CD14-positive monocyte (primary cell): Measurements from ENCODE around the gene STKLD1. TPM values are rescaled to one million over a fixed set of nuclear protein-coding genes. Genes with fewer than 3 reads are reported as not detected.

ENCODE experiments used
- DNase-seq, 3 donors: peaks; one replicate each; pipeline ENCODE4 v3.0.0-alpha.2; 2011 to 2022
- H2AFZ ChIP-seq: 2 replicates; pipeline ENCODE4 v1.6.0; 2012; ENCODE audit warnings: mild to moderate bottlenecking, low read depth, low read length, inconsistent platforms; ENCODE audit not compliant: insufficient read depth, poor library complexity, severe bottlenecking
- H3K27ac ChIP-seq, 2 donors: 1 replicate in 1 of 2; 2 replicates in 1 of 2; pipeline ENCODE4 v1.5.1; 2012 to 2013; ENCODE audit warnings: low read length in 2 of 2, control low read depth in 1 of 2, inconsistent platforms in 1 of 2, low read depth in 1 of 2, mild to moderate bottlenecking in 1 of 2
- H3K27me3 ChIP-seq, 2 donors: one replicate each; pipeline versions ENCODE4 v1.6.0 to v1.6.1; 2011 to 2013; ENCODE audit warnings: low read length in 2 of 2; ENCODE audit not compliant: control insufficient read depth in 2 of 2, insufficient read depth in 2 of 2
- H3K36me3 ChIP-seq, 2 donors: replicated peaks in 1 of 2; 1 replicate in 1 of 2; 2 replicates in 1 of 2; pipeline versions ENCODE4 v1.5.1 to v1.6.1; 2012 to 2013; ENCODE audit warnings: low read length in 2 of 2, control low read depth in 1 of 2, inconsistent platforms in 1 of 2, mild to moderate bottlenecking in 1 of 2; ENCODE audit not compliant: insufficient read depth in 2 of 2, control insufficient read depth in 1 of 2
- H3K4me1 ChIP-seq, 2 donors: 1 replicate in 1 of 2; 2 replicates in 1 of 2; pipeline versions ENCODE4 v1.5.1 to v1.6.1; 2012 to 2013; ENCODE audit warnings: low read length in 2 of 2, control low read depth in 1 of 2, inconsistent platforms in 1 of 2, mild to moderate bottlenecking in 1 of 2, moderate library complexity in 1 of 2; ENCODE audit not compliant: insufficient read depth in 2 of 2, control insufficient read depth in 1 of 2
- H3K4me2 ChIP-seq: replicated peaks from 2 replicates; pipeline ENCODE3; 2012; ENCODE audit warnings: low read length, moderate library complexity, mild to moderate bottlenecking; ENCODE audit not compliant: poor library complexity, severe bottlenecking; ENCODE audit errors: extremely low read depth
- H3K4me3 ChIP-seq, 3 experiments: fragments of 200-600 bp in 1 of 3; sonication (generic) in 1 of 3; replicated peaks in 1 of 3; 1 replicate in 2 of 3; 2 replicates in 1 of 3; pipeline ENCODE4 v1.5.1; 2011 to 2013; ENCODE audit warnings: low read length in 3 of 3, mild to moderate bottlenecking in 3 of 3, control low read depth in 2 of 3, low read depth in 2 of 3, inconsistent platforms in 1 of 3, moderate library complexity in 1 of 3
- H3K79me2 ChIP-seq: 2 replicates; pipeline ENCODE4 v1.6.0; 2012; ENCODE audit warnings: mild to moderate bottlenecking, control low read depth, inconsistent platforms, low read length, moderate library complexity; ENCODE audit not compliant: insufficient read depth
- H3K9ac ChIP-seq: 2 replicates; pipeline ENCODE4 v1.6.0; 2017; ENCODE audit warnings: low read length, mild to moderate bottlenecking; ENCODE audit not compliant: insufficient read depth, poor library complexity, severe bottlenecking
- H3K9me3 ChIP-seq, 2 donors: replicated peaks in 1 of 2; 1 replicate in 1 of 2; 2 replicates in 1 of 2; pipeline versions ENCODE4 v1.5.1 to v1.6.1; 2012 to 2013; ENCODE audit warnings: low read length in 2 of 2, control low read depth in 1 of 2; ENCODE audit not compliant: control insufficient read depth in 1 of 2, insufficient read depth in 1 of 2
- H4K20me1 ChIP-seq: 2 replicates; pipeline ENCODE4 v1.6.0; 2012; ENCODE audit warnings: mild to moderate bottlenecking, low read length, control low read depth, moderate library complexity; ENCODE audit not compliant: insufficient read depth
- H3K27ac Mint-ChIP-seq, 7 donors: one replicate each; pipeline ENCODE4 v1.8.0; 2020; ENCODE audit warnings: mild to moderate bottlenecking in 7 of 7, mixed read lengths in 7 of 7, moderate library complexity in 6 of 7, inconsistent platforms in 2 of 7
- H3K27me3 Mint-ChIP-seq, 3 donors: one replicate each; pipeline ENCODE4 v1.8.0; 2021 to 2022; ENCODE audit warnings: low read depth in 3 of 3, mild to moderate bottlenecking in 3 of 3, mixed read lengths in 3 of 3, moderate library complexity in 3 of 3, inconsistent platforms in 1 of 3
- H3K36me3 Mint-ChIP-seq, 2 donors: one replicate each; pipeline ENCODE4 v1.8.0; 2020; ENCODE audit warnings: mixed read lengths in 2 of 2, inconsistent platforms in 1 of 2, mild to moderate bottlenecking in 1 of 2
- H3K4me1 Mint-ChIP-seq: one replicate; pipeline ENCODE4 v1.8.0; 2020; ENCODE audit warnings: mild to moderate bottlenecking, mixed read lengths
- H3K4me3 Mint-ChIP-seq, 2 donors: one replicate each; pipeline ENCODE4 v1.8.0; 2020; ENCODE audit warnings: mild to moderate bottlenecking in 2 of 2, mixed read lengths in 2 of 2, moderate library complexity in 1 of 2
- H3K9me3 Mint-ChIP-seq, 7 donors: one replicate each; pipeline ENCODE4 v1.8.0; 2020 to 2022; ENCODE audit warnings: mixed read lengths in 7 of 7, mild to moderate bottlenecking in 6 of 7, moderate library complexity in 6 of 7, inconsistent platforms in 2 of 7
- CTCF ChIP-seq: fragments of 200-600 bp; IDR thresholded peaks from one replicate; pipeline ENCODE4 v1.8.0; 2022; ENCODE audit warnings: antibody characterized with exemption, mild to moderate bottlenecking
- WGBS: methylation state at CpG from one replicate; pipeline ENCODE4 v1.1.5; 2013; ENCODE audit warnings: missing lambda C conversion rate; ENCODE audit not compliant: insufficient coverage; 5-methylcytosine and 5-hydroxymethylcytosine counted together
- intact Hi-C, 2 donors: fragments of 100-400 bp; cut with micrococcal nuclease; formaldehyde crosslinking; loops; one replicate each; pipeline versions ENCODE4 v1.15.0 to v1.15.1; 2023
- polyA plus RNA-seq, 3 donors: library from polyadenylated mRNA; depleted of rRNA in 1 of 3; unstranded in 2 of 3; stranded (reverse) in 1 of 3; fragments of 300-500 nt in 2 of 3; fragments of >200 nt in 1 of 3; fragmentation: Illumina TruSeq in 2 of 3; gene quantifications; 1 replicate in 2 of 3; 2 replicates in 1 of 3; pipeline ENCODE4 v1.2.3, GENCODE V29; 2012 to 2021
- small RNA-seq: library from RNA; depleted of rRNA; stranded (forward); fragments of <200 nt; gene quantifications from one replicate; pipeline ENCODE3, GENCODE V24; 2012; ENCODE audit warnings: low read depth; ENCODE audit not compliant: insufficient read length

STKLD1 gene
- polyA plus RNA-seq, 3 donors: 0.27 TPM; not detected in 2

GRCh38 chr9:133454325-133454724, 78.2 kb downstream of the STKLD1 start:
- Histone ChIP-seq H4K20me1 (no peaks in the 10 kb centered on the region), H3K4me2 (no peak overlapping the region), H3K4me1 (peaks cover 9% of the 10 kb centered on the region in 2 donors), H3K4me3 (no peak overlapping the region), H2AFZ (no peak overlapping the region), H3K9ac (no peak overlapping the region), H3K36me3 (no peaks in the 10 kb centered on the region), H3K9me3 (no peaks in the 10 kb centered on the region), H3K27ac (no peak overlapping the region), H3K79me2 (no peaks in the 10 kb centered on the region), H3K27me3 (peaks cover 0 to 4% of the 10 kb centered on the region in 2 donors)
- 91% methylated on average over 19 of the region's 19 CpGs for WGBS
- Mint-ChIP-seq H3K27me3 (peaks cover 7 to 16% (median 9%) of the 10 kb centered on the region in 3 donors), H3K9me3 (peaks cover 0 to 1% (median 0%) of the 10 kb centered on the region in 7 donors), H3K4me3 (no peak overlapping the region), H3K27ac (no peak overlapping the region), H3K4me1 (peaks cover 9% of the 10 kb centered on the region), H3K36me3 (no peaks in the 10 kb centered on the region)
- intact Hi-C loops: loop anchor here in 1 of 2 donors (10.0 kb wide), 1 partner anchor 570 kb away; the partner anchor contains the start of gene BRD3OS
- TF ChIP-seq CTCF: no peak
- no peak for DNase-seq

GRCh38 chr9:133454943-133455673, 78.9 kb downstream of the STKLD1 start:
- intact Hi-C loops: loop anchor here in 1 of 2 donors (5.0 to 10.0 kb wide), 2 partner anchors 33 to 570 kb away; partner anchors contain the start of genes ADAMTS13 and BRD3OS
- H3K4me3 ChIP-seq: no peak overlapping the region
- no peak overlapping the region for H3K9ac ChIP-seq
- no peaks in the 10 kb centered on the region for H3K79me2 ChIP-seq
- WGBS: 93% methylated on average over 20 of the region's 20 CpGs
- H3K4me1 ChIP-seq: peaks cover 10 to 13% of the 10 kb centered on the region in 2 donors
- no peak overlapping the region for H3K27ac ChIP-seq
- TF ChIP-seq CTCF: no peak
- Mint-ChIP-seq H3K9me3 (peaks cover 0 to 1% (median 0%) of the 10 kb centered on the region in 7 donors), H3K27me3 (peaks cover 7 to 17% (median 9%) of the 10 kb centered on the region in 3 donors), H3K36me3 (no peaks in the 10 kb centered on the region), H3K4me3 (no peak overlapping the region), H3K27ac (no peak overlapping the region), H3K4me1 (peaks cover 10% of the 10 kb centered on the region)
- no peaks in the 10 kb centered on the region for H3K9me3 ChIP-seq
- no peaks in the 10 kb centered on the region for H4K20me1 ChIP-seq
- H2AFZ ChIP-seq: no peak overlapping the region
- DNase-seq: no peak
- peaks cover 0 to 4% of the 10 kb centered on the region in 2 donors for H3K27me3 ChIP-seq
- no peaks in the 10 kb centered on the region for H3K36me3 ChIP-seq
- no peak overlapping the region for H3K4me2 ChIP-seq

Small RNA genes within 50 kb of the gene (small RNA-seq; reads per million reads assigned to genes)
- not detected for gene RF00019
- not detected for gene SNORD24
- gene SNORD36A: not detected
- not detected for gene SNORD36B
- not detected for gene SNORD36C

Other genes starting within 250 kb of the STKLD1 start
- 10 to 100 TPM in 1 of 3 donors, 1 to 10 TPM in 2; 7.1 to 40.1 (median 8.0) TPM for gene GBGT1, start 212.5 kb upstream of the STKLD1 start, polyA plus RNA-seq
- gene OBP2B, start 167.1 kb upstream of the STKLD1 start, polyA plus RNA-seq: not detected
- gene ABO, start 101.2 kb upstream of the STKLD1 start, polyA plus RNA-seq: 1 to 10 TPM in 1 of 3 donors, under 1 TPM in 1, not detected in 1; 0.50 to 2.1 TPM
- gene SURF6, start 40.2 kb upstream of the STKLD1 start, polyA plus RNA-seq: 10 to 100 TPM in 1 of 3 donors, 1 to 10 TPM in 1, under 1 TPM in 1; 0.75 to 12.9 (median 2.9) TPM
- 10 to 100 TPM in 1 of 3 donors, 1 to 10 TPM in 2; 6.8 to 27.7 (median 9.6) TPM for gene MED22, start 28.2 kb upstream of the STKLD1 start, polyA plus RNA-seq
- gene RPL7A, start 28.1 kb upstream of the STKLD1 start, polyA plus RNA-seq: 1,000 to 10,000 TPM in 1 of 3 donors, 100 to 1,000 TPM in 2; 390 to 2,322 (median 437) TPM
- 100 to 1,000 TPM in 1 of 3 donors, 10 to 100 TPM in 2; 60.5 to 140 (median 98.4) TPM for gene SURF1, start 19.9 kb upstream of the STKLD1 start, polyA plus RNA-seq
- 10 to 100 TPM; 17.5 to 24.7 (median 17.6) TPM for gene SURF2, start 19.8 kb upstream of the STKLD1 start, polyA plus RNA-seq
- gene SURF4, start 306 bp upstream of the STKLD1 start, polyA plus RNA-seq: 100 to 1,000 TPM in 2 of 3 donors, 10 to 100 TPM in 1; 61.4 to 175 (median 157) TPM
- gene REXO4, start 41.6 kb downstream of the STKLD1 start, polyA plus RNA-seq: 10 to 100 TPM in 1 of 3 donors, 1 to 10 TPM in 2; 3.0 to 11.0 (median 4.2) TPM
- gene ADAMTS13, start 46.0 kb downstream of the STKLD1 start, polyA plus RNA-seq: under 1 TPM in 1 of 3 donors, not detected in 2; 0.77 TPM
- gene CACFD1, start 83.6 kb downstream of the STKLD1 start, polyA plus RNA-seq: 1 to 10 TPM; 5.0 to 6.7 (median 5.1) TPM
- 100 to 1,000 TPM in 1 of 3 donors, 10 to 100 TPM in 2; 43.2 to 127 (median 60.4) TPM for gene SLC2A6, start 102.7 kb downstream of the STKLD1 start, polyA plus RNA-seq
- gene MYMK, start 148.6 kb downstream of the STKLD1 start, polyA plus RNA-seq: not detected
- under 1 TPM in 1 of 3 donors, not detected in 2; 0.08 TPM for gene ADAMTSL2, start 158.3 kb downstream of the STKLD1 start, polyA plus RNA-seq
- gene FAM163B, start 233.0 kb downstream of the STKLD1 start, polyA plus RNA-seq: not detected